Adipocyte (in vitro differentiated cells): ENCODE results near the gene RSU1.

ENCODE experiments used
- DNase-seq: peaks from one replicate; pipeline ENCODE4 v3.0.0-alpha.2; 2015; ENCODE audit warnings: low read depth
- H3K27me3 ChIP-seq: replicated peaks from 2 replicates; pipeline ENCODE4 v1.7.0; 2013; ENCODE audit warnings: mild to moderate bottlenecking, low read length, moderate library complexity; ENCODE audit not compliant: control insufficient read depth, insufficient read depth
- H3K36me3 ChIP-seq: 2 replicates; pipeline ENCODE4 v1.7.0; 2013; ENCODE audit warnings: low read length, mild to moderate bottlenecking, moderate library complexity; ENCODE audit not compliant: control insufficient read depth, insufficient read depth, severe bottlenecking
- H3K4me1 ChIP-seq: 2 replicates; pipeline ENCODE4 v1.7.0; 2013; ENCODE audit warnings: mild to moderate bottlenecking, low read length, moderate library complexity; ENCODE audit not compliant: control insufficient read depth, insufficient read depth
- H3K4me3 ChIP-seq: 2 replicates; pipeline ENCODE4 v1.7.0; 2013; ENCODE audit warnings: mild to moderate bottlenecking, low read length, moderate library complexity
- H3K9ac ChIP-seq: 2 replicates; pipeline ENCODE4 v1.7.0; 2013; ENCODE audit warnings: mild to moderate bottlenecking, low read length, moderate library complexity
- H3K9me3 ChIP-seq: 2 replicates; pipeline ENCODE4 v1.7.0; 2013; ENCODE audit warnings: mild to moderate bottlenecking, low read length, moderate library complexity; ENCODE audit not compliant: control insufficient read depth

Gene RSU1

GRCh38 chr10:16639471-16639870 is 177.8 kb downstream of the RSU1 start:
- Histone ChIP-seq H3K36me3 (no peaks in the 10 kb centered on the region), H3K27me3 (no peaks in the 10 kb centered on the region), H3K9me3 (no peaks in the 10 kb centered on the region), H3K4me1 (no peaks in the 10 kb centered on the region), H3K9ac (no peak overlapping the region), H3K4me3 (no peak overlapping the region)
- DNase-seq = no peak

GRCh38 chr10:16632996-16633395 is 184.2 kb downstream of the RSU1 start:
- Histone ChIP-seq H3K36me3 (no peaks in the 10 kb centered on the region), H3K4me1 (no peaks in the 10 kb centered on the region), H3K9ac (no peak overlapping the region), H3K4me3 (no peak overlapping the region), H3K27me3 (no peaks in the 10 kb centered on the region), H3K9me3 (no peaks in the 10 kb centered on the region)
- no peak for DNase-seq

- Histone ChIP-seq H3K9ac (no peak overlapping the region), H3K4me1 (no peaks in the 10 kb centered on the region), H3K36me3 (no peaks in the 10 kb centered on the region), H3K4me3 (no peak overlapping the region), H3K9me3 (no peaks in the 10 kb centered on the region), H3K27me3 (no peaks in the 10 kb centered on the region)
- no peak for DNase-seq
These were observed 190.5 kb downstream of the RSU1 start for GRCh38 chr10:16626697-16627096.

- Histone ChIP-seq H3K4me1 (no peaks in the 10 kb centered on the region), H3K27me3 (no peaks in the 10 kb centered on the region), H3K9ac (no peak overlapping the region), H3K9me3 (no peaks in the 10 kb centered on the region), H3K4me3 (no peak overlapping the region), H3K36me3 (no peaks in the 10 kb centered on the region)
- DNase-seq = no peak
These were observed 204.3 kb downstream of the RSU1 start for GRCh38 chr10:16612981-16613355.

GRCh38 chr10:16612115-16612980 is 204.9 kb downstream of the RSU1 start:
- Histone ChIP-seq H3K36me3 (no peaks in the 10 kb centered on the region), H3K4me1 (no peaks in the 10 kb centered on the region), H3K4me3 (no peak overlapping the region), H3K27me3 (no peaks in the 10 kb centered on the region), H3K9me3 (no peaks in the 10 kb centered on the region), H3K9ac (no peak overlapping the region)
- DNase-seq = peak; percentile 56

- no peaks in the 10 kb centered on the region for H3K9me3 ChIP-seq
- H3K4me1 ChIP-seq = no peaks in the 10 kb centered on the region
- no peak overlapping the region for H3K9ac ChIP-seq
- no peaks in the 10 kb centered on the region for H3K27me3 ChIP-seq
- no peak for DNase-seq
- no peak overlapping the region for H3K4me3 ChIP-seq
- H3K36me3 ChIP-seq = no peaks in the 10 kb centered on the region
These were observed 206.2 kb downstream of the RSU1 start for GRCh38 chr10:16611037-16611436.

GRCh38 chr10:16609211-16609610 is 208.0 kb downstream of the RSU1 start:
- H3K9ac ChIP-seq = no peak overlapping the region
- H3K4me1 ChIP-seq = no peaks in the 10 kb centered on the region
- no peak for DNase-seq
- H3K36me3 ChIP-seq = no peaks in the 10 kb centered on the region
- H3K4me3 ChIP-seq = no peak overlapping the region
- no peaks in the 10 kb centered on the region for H3K9me3 ChIP-seq
- H3K27me3 ChIP-seq = no peaks in the 10 kb centered on the region

- Histone ChIP-seq H3K9ac (no peak overlapping the region), H3K9me3 (no peaks in the 10 kb centered on the region), H3K4me3 (no peak overlapping the region)
These were observed 210.3 kb downstream of the RSU1 start for GRCh38 chr10:16606923-16607322.

GRCh38 chr10:16606421-16606820 is 210.8 kb downstream of the RSU1 start:
- peaks cover 3% of the 10 kb centered on the region for H3K36me3 ChIP-seq
- no peaks in the 10 kb centered on the region for H3K9me3 ChIP-seq
- H3K9ac ChIP-seq = no peak overlapping the region
- H3K27me3 ChIP-seq = no peaks in the 10 kb centered on the region
- DNase-seq = no peak
- no peak overlapping the region for H3K4me3 ChIP-seq
- no peaks in the 10 kb centered on the region for H3K4me1 ChIP-seq

More at GRCh38 chr10:16606923-16607322, 210.3 kb downstream of the RSU1 start:
- H3K4me1 ChIP-seq = no peaks in the 10 kb centered on the region
- DNase-seq = no peak
- no peaks in the 10 kb centered on the region for H3K27me3 ChIP-seq
- H3K36me3 ChIP-seq = peaks cover 1% of the 10 kb centered on the region

GRCh38 chr10:16603308-16603707 is 213.9 kb downstream of the RSU1 start:
- no peaks in the 10 kb centered on the region for H3K9me3 ChIP-seq
- no peak overlapping the region for H3K9ac ChIP-seq
- DNase-seq = no peak
- no peaks in the 10 kb centered on the region for H3K27me3 ChIP-seq
- no peak overlapping the region for H3K4me3 ChIP-seq
- H3K36me3 ChIP-seq = peaks cover 9% of the 10 kb centered on the region
- H3K4me1 ChIP-seq = no peaks in the 10 kb centered on the region

GRCh38 chr10:16602104-16602775 is 215.0 kb downstream of the RSU1 start:
- no peaks in the 10 kb centered on the region for H3K9me3 ChIP-seq
- no peak overlapping the region for H3K4me3 ChIP-seq
- H3K27me3 ChIP-seq = no peaks in the 10 kb centered on the region
- no peak for DNase-seq
- no peaks in the 10 kb centered on the region for H3K4me1 ChIP-seq
- H3K9ac ChIP-seq = no peak overlapping the region
- peaks cover 13% of the 10 kb centered on the region for H3K36me3 ChIP-seq
